Measurements from ENCODE around the gene CLSTN1. TPM values are rescaled to one million over a fixed set of nuclear protein-coding genes. Genes with fewer than 3 reads are reported as not detected.

CLSTN1 gene
- total and polyA plus RNA-seq, 10 of the 15 experiments (the other 5 are each of a cell fraction or from before 2014, with no cell fraction given) = 2.7 to 64.4 (median 23.2) TPM

DNA sequence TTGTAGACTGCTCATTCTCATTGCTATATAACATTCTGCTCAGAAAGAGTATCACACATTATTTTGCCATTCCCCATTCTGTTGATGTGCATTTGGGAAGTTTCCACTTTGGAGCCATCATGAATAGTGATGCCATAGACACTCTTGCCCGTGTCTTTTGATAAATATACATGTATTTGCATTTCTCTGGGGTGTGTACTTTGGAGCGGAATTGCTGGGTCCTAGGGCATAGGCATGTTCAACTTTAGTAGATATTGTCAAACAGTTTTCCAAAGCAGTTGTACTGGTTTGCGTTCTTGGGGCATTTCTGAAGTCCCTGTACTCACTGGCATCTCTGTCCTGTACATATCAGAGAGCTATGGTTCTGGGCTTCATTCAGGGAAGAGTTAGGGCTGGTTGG is 120.1 kb downstream of the CLSTN1 start:
- H3K36me3 ChIP-seq (ENCODE audit: control insufficient read depth in 2 of 2, insufficient read depth in 2 of 2, low read length in 1 of 2) = peaks cover 8 to 16% of the 10 kb centered on the region in 2 experiments; a peak in 3 of 4 replicates
- no peaks in the 10 kb centered on the region for H4K20me1 ChIP-seq (ENCODE audit: control insufficient read depth, insufficient read depth)
- FAIRE-seq (no peak), DNase-seq (ENCODE audit: low read depth, low spot score) (no peak), ATAC-seq (no peak)
- H2AFZ ChIP-seq (ENCODE audit: control insufficient read depth, low read depth, low read length) = no peak overlapping the region
- H3K4me2 ChIP-seq (ENCODE audit: control insufficient read depth, insufficient read depth) = no peak overlapping the region; the same call in 1 of the 2 replicates
- ChIA-PET SMC1A (ENCODE audit: uncharacterized antibody, unreplicated experiment) (interaction anchor here (1.0 kb wide), 1 partner anchor 75 kb away, joined by 4 read pairs; no protein-coding TSS in a partner anchor), POLR2A (no interaction called here), CTCF (interaction anchor here (1.1 to 6.2 kb wide), 5 partner anchors 11 to 76 kb away, joined by 3 to 34 read pairs (median 3); no protein-coding TSS in a partner anchor), RAD21 (ENCODE audit: unreplicated experiment) (no interaction called here)
- in situ Hi-C loops (cut with MboI) (no loop called here), intact Hi-C loops (cut with micrococcal nuclease; ENCODE audit: unreplicated experiment) (no loop called here)
- no peak overlapping the region for H3K4me3 ChIP-seq
- no peak overlapping the region for H3K9ac ChIP-seq (ENCODE audit: control insufficient read depth, insufficient read depth, low read length)
- 29% methylated on average over 3 of the region's 3 CpGs for WGBS (ENCODE audit: insufficient coverage, insufficient replicate concordance, low lambda C conversion rate, missing lambda C conversion rate)
- no peaks in the 10 kb centered on the region for H3K27me3 ChIP-seq (replicated peaks in 1 of 2; ENCODE audit: control insufficient read depth in 2 of 2, insufficient read depth in 2 of 2, low read length in 1 of 2)
- BruUV-seq (replicated peaks) = no TSS peak
- peaks cover 12% of the 10 kb centered on the region for H3K9me3 ChIP-seq (replicated peaks; ENCODE audit: control insufficient read depth, insufficient read depth, low read length)
- no peak overlapping the region; the same call in 1 of the 2 replicates for H3K27ac ChIP-seq (ENCODE audit: control insufficient read depth, insufficient read depth)
- H3K4me1 ChIP-seq (ENCODE audit: control insufficient read depth, insufficient read depth, low read length) = peaks cover 16% of the 10 kb centered on the region
- peaks cover 39% of the 10 kb centered on the region for H3K79me2 ChIP-seq (ENCODE audit: control insufficient read depth, insufficient read depth, low read length)
- TF ChIP-seq, protein P1, sequence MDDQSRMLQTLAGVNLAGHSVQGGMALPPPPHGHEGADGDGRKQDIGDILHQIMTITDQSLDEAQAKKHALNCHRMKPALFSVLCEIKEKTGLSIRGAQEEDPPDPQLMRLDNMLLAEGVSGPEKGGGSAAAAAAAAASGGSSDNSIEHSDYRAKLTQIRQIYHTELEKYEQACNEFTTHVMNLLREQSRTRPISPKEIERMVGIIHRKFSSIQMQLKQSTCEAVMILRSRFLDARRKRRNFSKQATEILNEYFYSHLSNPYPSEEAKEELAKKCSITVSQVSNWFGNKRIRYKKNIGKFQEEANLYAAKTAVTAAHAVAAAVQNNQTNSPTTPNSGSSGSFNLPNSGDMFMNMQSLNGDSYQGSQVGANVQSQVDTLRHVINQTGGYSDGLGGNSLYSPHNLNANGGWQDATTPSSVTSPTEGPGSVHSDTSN (IDR thresholded peaks at IDR 0.05; ENCODE audit: insufficient replicate concordance, low read depth, low read length) = no peak
- TF ChIP-seq, protein P2, sequence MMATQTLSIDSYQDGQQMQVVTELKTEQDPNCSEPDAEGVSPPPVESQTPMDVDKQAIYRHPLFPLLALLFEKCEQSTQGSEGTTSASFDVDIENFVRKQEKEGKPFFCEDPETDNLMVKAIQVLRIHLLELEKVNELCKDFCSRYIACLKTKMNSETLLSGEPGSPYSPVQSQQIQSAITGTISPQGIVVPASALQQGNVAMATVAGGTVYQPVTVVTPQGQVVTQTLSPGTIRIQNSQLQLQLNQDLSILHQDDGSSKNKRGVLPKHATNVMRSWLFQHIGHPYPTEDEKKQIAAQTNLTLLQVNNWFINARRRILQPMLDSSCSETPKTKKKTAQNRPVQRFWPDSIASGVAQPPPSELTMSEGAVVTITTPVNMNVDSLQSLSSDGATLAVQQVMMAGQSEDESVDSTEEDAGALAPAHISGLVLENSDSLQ (IDR thresholded peaks at IDR 0.05) = no peak
- TF ChIP-seq, protein P3, sequence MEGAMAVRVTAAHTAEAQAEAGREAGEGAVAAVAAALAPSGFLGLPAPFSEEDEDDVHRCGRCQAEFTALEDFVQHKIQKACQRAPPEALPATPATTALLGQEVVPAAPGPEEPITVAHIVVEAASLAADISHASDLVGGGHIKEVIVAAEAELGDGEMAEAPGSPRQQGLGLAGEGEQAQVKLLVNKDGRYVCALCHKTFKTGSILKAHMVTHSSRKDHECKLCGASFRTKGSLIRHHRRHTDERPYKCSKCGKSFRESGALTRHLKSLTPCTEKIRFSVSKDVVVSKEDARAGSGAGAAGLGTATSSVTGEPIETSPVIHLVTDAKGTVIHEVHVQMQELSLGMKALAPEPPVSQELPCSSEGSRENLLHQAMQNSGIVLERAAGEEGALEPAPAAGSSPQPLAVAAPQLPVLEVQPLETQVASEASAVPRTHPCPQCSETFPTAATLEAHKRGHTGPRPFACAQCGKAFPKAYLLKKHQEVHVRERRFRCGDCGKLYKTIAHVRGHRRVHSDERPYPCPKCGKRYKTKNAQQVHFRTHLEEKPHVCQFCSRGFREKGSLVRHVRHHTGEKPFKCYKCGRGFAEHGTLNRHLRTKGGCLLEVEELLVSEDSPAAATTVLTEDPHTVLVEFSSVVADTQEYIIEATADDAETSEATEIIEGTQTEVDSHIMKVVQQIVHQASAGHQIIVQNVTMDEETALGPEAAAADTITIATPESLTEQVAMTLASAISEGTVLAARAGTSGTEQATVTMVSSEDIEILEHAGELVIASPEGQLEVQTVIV (IDR thresholded peaks at IDR 0.05; ENCODE audit: borderline replicate concordance, partially characterized antibody) = no peak
- no peak for TF ChIP-seq SMAD1 (IDR thresholded peaks at IDR 0.05; ENCODE audit: low read depth, partially characterized antibody)
- no peak for TF ChIP-seq RBBP5 (conservative IDR thresholded peaks at IDR 0.05)
- TF ChIP-seq MEF2A (IDR thresholded peaks at IDR 0.05; ENCODE audit: insufficient read depth, low read depth, low read length) = no peak
- TF ChIP-seq POU2F2 (IDR thresholded peaks at IDR 0.05; ENCODE audit: borderline replicate concordance, low read depth, low read length) = no peak
- no peak for TF ChIP-seq RCOR1 (conservative IDR thresholded peaks at IDR 0.05; ENCODE audit: low read depth, low read length)
- TF ChIP-seq ZNF622 (IDR thresholded peaks at IDR 0.05) = no peak
- no peak for TF ChIP-seq SIN3A (IDR thresholded peaks at IDR 0.05; ENCODE audit: low read depth, low read length)
- TF ChIP-seq SMARCA5 (IDR thresholded peaks at IDR 0.05) = no peak
- TF ChIP-seq, protein P4, sequence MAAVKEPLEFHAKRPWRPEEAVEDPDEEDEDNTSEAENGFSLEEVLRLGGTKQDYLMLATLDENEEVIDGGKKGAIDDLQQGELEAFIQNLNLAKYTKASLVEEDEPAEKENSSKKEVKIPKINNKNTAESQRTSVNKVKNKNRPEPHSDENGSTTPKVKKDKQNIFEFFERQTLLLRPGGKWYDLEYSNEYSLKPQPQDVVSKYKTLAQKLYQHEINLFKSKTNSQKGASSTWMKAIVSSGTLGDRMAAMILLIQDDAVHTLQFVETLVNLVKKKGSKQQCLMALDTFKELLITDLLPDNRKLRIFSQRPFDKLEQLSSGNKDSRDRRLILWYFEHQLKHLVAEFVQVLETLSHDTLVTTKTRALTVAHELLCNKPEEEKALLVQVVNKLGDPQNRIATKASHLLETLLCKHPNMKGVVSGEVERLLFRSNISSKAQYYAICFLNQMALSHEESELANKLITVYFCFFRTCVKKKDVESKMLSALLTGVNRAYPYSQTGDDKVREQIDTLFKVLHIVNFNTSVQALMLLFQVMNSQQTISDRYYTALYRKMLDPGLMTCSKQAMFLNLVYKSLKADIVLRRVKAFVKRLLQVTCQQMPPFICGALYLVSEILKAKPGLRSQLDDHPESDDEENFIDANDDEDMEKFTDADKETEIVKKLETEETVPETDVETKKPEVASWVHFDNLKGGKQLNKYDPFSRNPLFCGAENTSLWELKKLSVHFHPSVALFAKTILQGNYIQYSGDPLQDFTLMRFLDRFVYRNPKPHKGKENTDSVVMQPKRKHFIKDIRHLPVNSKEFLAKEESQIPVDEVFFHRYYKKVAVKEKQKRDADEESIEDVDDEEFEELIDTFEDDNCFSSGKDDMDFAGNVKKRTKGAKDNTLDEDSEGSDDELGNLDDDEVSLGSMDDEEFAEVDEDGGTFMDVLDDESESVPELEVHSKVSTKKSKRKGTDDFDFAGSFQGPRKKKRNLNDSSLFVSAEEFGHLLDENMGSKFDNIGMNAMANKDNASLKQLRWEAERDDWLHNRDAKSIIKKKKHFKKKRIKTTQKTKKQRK (IDR thresholded peaks at IDR 0.05; ENCODE audit: low read depth, low read length) = no peak
- no peak for TF ChIP-seq ZNF384 (IDR thresholded peaks at IDR 0.05; ENCODE audit: borderline replicate concordance, low read depth, low read length)
